ENCODE results near the gene JAML.
A peak's percentile ranks its signal among the peaks of the same experiment; 100 is the strongest.

The JAML gene

GRCh38 chr11:118215765-118216164 is 9.0 kb downstream of the JAML start:
- DNase-seq (ENCODE audit: low read depth, low spot score), result no peak

DNA sequence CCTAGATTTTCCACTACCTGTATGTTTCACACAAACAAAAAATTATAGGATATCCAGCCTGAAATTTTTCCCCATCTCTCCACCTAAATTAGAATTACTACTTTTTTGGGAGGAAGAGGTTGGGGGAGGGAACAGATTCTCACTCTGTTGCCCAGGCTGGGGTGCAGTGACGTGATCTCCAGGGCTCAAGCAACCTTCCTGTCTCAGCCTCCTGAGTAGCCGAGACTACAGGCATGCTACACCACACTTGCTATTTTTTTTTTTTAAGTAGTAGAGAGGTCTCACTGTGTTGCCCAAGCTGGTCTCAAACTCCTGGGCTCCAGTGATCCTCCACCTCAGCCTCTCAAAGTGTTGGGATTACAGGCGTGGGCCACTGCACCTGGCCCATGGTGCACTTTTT is 9.5 kb downstream of the JAML start:
- no peak for DNase-seq (ENCODE audit: low read depth, low spot score)

- DNase-seq (ENCODE audit: low read depth, low spot score), result no peak
These were observed 10.4 kb downstream of the JAML start for GRCh38 chr11:118214210-118214914.

DNA sequence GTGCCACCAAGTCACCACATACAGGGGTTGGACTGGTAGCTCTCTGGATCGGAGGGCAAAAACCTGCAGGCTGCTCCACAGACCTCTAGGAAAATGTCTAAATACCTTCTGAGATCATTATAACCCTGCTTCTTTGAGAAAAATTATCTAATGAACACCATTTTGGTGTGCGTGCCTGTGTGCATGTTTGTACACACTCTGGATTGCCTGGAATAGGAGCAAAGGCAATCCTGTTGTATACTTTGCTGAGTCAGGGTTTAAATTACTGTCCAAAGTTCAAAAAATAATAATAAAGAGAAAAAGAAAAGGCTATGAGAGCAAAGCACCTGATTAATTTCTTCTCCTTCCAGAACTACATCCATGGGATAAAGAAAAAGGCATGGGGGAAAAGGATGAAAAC is 11.0 kb downstream of the JAML start:
- no peak for DNase-seq (ENCODE audit: low read depth, low spot score)

- no peak for DNase-seq (ENCODE audit: low read depth, low spot score)
These were observed 11.6 kb downstream of the JAML start for GRCh38 chr11:118213201-118213600.

GRCh38 chr11:118212781-118213191 is 12.0 kb downstream of the JAML start:
- DNase-seq (ENCODE audit: low read depth, low spot score), result peak; percentile 67

DNA sequence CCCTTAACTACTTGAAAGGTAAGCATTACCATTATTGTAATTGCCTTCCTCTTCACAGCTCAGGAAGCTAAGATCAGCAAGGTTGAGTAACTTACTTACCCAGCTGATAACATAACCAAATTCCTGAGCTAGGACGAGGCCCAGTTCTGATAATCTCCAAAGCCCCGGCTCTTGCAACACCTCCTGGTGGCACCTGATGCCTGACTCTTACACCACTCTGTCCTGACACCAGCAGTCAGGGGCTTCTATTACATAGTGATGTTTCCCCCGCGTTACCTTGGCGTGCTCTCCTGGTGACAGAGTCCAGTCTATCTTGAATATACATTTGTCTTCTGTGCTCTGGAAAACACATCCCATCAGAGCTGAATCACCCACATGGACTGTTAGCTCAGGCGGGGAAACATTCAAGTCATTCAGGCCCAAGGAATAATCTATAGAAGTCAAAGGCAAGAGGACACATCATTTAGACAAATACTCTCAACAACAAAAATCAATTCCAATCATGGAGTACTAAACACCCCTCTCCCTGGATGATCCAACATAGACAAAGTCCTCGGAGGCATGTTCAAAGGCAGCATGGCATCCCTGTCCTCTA is 12.6 kb downstream of the JAML start:
- DNase-seq (ENCODE audit: low read depth, low spot score), result peak; percentile 42

DNA sequence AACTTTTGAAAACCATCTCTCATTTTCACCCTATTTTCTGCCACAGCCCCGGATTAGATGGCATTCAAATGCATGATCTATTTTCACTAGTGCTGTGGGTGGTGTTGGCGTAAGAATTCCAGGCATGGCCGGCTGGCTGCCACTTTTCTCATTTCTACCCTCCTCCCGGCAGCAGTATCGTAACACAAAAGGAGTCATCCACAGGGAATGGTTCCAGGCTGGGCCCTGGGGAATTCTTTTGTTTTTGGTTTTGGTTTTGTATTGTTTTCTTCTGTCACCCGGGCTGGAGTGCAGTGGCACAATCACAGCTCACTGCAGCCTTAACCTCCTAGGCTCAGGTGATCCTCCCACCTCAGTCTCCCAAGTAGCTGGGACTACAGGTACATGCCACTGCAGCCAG is 13.8 kb downstream of the JAML start:
- peak; percentile 88 for DNase-seq (ENCODE audit: low read depth, low spot score)

DNA sequence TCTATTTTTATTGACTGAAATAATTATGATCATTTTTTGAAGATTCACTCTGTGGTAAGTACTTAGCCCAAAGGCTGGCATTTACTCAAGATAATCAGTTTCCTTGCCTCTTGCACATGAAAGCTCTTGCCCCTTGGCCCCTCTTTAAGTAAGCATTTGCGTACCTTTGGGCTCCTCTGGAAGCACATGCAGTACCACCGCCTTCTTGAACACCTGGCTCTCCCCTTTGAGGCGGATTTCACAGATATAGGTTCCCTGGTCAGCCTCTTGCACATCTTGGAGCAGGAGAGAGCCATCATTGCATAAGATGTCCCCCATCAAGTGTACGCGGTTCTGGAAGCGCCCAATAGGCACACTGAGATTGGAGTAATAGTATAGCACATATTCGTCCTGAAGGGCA is 14.5 kb downstream of the JAML start:
- no peak for DNase-seq (ENCODE audit: low read depth, low spot score)

- DNase-seq (ENCODE audit: low read depth, low spot score), result no peak
These were observed 15.8 kb downstream of the JAML start for GRCh38 chr11:118209033-118209432.

DNA sequence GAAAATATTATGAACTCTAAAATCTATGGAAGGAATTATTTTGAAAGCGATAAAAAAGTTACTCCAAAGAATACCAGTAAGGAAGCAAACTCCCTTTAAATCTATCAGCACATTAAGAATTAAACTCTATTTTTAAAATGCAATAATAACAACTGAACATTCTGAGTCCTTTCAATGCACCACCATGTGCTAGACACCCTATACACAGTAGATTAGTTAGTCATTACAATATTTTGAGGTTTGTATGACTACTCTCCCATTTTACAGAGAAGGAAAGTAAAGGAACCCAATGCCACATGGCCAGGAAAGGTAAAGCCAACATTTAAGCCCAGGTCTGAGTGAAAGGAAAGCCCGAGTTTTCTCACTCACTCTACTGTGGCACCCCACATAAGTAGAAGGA is 17.7 kb downstream of the JAML start:
- DNase-seq (ENCODE audit: low read depth, low spot score), result no peak

GRCh38 chr11:118206391-118207031 is 18.3 kb downstream of the JAML start:
- no peak for DNase-seq (ENCODE audit: low read depth, low spot score)

- DNase-seq (ENCODE audit: low read depth, low spot score), result no peak
These were observed 19.0 kb downstream of the JAML start for GRCh38 chr11:118205606-118206378.

DNA sequence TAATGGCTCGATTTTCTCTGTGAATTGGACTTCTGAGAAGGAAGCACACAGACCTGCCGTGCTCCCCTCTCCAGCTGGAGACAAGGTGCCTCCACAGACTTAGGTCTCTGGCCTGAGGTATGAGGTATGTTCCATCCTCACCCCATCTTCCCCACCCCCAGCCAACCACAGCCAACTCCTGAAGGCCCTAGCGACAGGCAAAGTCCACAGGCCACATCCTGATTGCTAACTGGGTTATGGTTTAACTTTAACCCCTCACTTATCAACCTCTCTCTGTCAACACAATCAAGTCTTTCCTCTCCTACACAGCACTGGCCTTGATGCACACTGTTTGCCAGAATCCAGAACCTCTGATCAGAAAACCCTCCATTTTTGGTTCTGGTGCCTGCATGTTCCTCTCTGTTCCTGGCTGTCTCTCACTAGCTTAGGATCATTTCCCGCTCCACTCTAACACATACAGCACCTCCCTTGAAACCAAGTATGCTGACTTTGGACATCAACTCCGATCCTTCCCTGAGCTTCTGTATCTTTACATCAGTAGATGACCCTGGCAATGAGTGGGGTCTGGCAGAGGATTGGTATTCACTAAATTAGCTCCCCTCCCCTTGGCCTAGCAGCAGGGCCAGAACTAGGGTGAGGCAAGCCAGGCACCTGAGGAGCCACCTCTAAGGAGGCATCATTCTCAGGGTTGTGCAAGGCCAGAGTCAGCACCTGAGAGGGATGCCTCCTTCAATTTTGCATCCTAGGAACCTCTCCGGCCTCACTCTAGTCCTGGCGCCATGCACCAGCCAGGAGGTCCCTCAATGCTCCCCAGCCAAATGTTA is 22.0 kb downstream of the JAML start:
- DNase-seq (ENCODE audit: low read depth, low spot score), result no peak

DNA sequence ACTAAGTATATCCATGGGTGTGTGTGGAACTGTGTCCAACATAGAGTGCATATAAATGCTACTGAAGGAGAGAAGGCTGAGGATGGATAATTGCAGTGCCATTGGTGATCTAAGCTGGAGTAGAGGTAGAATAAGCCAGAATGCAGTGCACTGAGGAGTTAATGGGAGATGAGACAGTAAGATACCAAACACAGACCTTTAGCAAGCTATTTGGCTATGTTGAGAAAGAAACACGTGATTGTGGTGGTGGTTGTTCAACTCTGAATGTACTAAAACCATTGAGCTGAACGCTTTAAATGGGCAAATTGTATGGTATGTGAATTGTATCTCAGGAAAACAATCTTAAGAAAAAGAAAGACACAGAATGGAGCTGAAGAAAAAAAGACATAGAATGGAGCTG is 22.8 kb downstream of the JAML start:
- no peak for DNase-seq (ENCODE audit: low read depth, low spot score)

GRCh38 chr11:118200901-118201680 is 23.7 kb downstream of the JAML start:
- no peak for DNase-seq (ENCODE audit: low read depth, low spot score)

GRCh38 chr11:118200497-118200896 is 24.3 kb downstream of the JAML start:
- DNase-seq (ENCODE audit: low read depth, low spot score), result no peak

DNA sequence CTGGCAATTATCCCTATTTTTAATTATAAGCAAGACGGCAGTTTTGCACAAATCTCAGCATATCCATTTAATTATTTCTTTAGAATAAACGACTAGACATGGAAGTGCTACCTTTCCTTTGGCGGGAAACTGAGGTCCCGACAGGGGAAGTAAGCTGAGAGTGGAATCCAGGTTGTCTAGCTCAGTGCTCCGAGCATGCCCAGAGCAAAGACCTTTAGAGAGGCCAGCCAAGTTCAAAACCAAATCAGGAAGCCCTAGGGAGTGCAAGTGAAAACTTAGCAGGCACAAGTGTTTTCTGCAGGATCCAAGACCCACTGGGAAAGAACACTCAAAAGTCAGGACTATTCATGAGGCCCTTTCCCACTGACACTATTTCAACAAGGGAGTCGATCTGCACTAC is 25.7 kb downstream of the JAML start:
- no peak for DNase-seq (ENCODE audit: low read depth, low spot score)

- DNase-seq (ENCODE audit: low read depth, low spot score), result peak; percentile 64
These were observed 26.4 kb downstream of the JAML start for GRCh38 chr11:118198370-118198769.

- peak; percentile 83 for DNase-seq (ENCODE audit: low read depth, low spot score)
These were observed 29.8 kb downstream of the JAML start for GRCh38 chr11:118194835-118195627.

Measured in ELF-1 (cell line).